SH-SY5Y (cell line): Measurements from ENCODE around the gene DNMT3A.

Experiments used
- GATA2 ChIP-seq: IDR thresholded peaks from 2 replicates; pipeline ENCODE4 v1.6.1; 2011; ENCODE audit warnings: mild to moderate bottlenecking, low read depth, low read length
- GATA3 ChIP-seq: IDR thresholded peaks from 2 replicates; pipeline ENCODE4 v1.6.1; 2011; ENCODE audit warnings: low read depth, mild to moderate bottlenecking, low read length, moderate library complexity

The DNMT3A gene

DNA sequence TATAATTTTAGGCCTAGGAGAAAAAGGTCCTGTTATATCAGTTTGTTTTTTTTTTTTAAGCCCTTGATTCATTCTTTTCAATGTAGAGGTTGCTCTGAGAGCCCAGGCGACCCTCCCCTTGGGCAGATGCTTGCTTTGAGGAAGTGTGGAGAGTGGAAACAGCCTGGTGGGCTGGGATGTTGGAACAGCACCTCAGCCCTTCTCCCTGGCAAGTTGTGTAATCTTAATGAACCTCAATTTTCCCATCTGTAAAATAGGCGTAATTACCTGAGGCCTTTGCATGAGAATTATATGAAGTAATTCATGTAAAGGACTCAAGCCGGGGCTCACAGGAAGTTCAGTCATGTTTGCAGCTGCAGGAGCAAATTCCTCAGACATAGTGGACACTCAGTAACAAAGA is 123.6 kb downstream of the DNMT3A start:
- TF ChIP-seq GATA2 (no peak), GATA3 (no peak)

- TF ChIP-seq GATA2 (no peak), GATA3 (no peak)
These were observed 125.6 kb downstream of the DNMT3A start for GRCh38 chr2:25215948-25216679.

DNA sequence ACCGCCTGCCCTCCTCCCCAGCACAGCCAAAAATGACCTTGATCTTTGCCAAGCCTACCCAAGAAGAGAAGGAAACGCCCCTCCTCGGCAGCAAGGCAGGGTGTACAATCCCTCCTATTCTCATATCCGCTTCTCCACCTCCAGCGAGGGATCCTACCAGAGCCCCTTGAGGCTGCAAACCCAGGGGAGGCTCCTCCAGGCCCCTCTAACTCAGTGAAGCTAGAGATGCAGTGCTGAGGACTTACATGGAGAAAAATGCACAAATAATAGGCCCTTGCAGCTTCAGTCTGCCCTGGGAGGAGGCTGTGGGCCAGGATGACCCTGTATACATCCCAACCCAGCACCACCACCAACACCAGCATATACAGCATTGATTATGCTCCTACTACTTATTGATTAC is 126.5 kb downstream of the DNMT3A start:
- TF ChIP-seq GATA3 (no peak), GATA2 (no peak)

DNA sequence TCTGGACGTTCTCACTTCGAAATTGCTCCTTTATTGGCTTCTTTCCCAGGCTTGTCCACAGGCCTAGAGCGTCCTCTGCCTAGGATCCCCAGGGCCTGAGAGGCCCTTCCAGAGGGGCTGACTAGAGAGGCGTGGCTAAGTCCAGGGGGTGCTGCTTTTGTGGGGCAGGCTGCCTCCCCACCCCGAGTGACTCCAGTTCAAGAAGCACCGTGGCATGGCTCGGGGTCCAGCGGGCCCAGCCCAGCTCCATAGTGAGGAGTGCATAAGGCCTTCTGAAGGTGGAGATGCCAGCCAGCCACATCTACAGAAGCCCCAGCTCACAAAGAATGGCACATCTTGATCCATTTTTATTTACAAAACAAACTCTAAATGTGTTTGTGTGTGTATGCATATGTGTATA is 128.5 kb downstream of the DNMT3A start:
- TF ChIP-seq GATA3 (no peak), GATA2 (no peak)

DNA sequence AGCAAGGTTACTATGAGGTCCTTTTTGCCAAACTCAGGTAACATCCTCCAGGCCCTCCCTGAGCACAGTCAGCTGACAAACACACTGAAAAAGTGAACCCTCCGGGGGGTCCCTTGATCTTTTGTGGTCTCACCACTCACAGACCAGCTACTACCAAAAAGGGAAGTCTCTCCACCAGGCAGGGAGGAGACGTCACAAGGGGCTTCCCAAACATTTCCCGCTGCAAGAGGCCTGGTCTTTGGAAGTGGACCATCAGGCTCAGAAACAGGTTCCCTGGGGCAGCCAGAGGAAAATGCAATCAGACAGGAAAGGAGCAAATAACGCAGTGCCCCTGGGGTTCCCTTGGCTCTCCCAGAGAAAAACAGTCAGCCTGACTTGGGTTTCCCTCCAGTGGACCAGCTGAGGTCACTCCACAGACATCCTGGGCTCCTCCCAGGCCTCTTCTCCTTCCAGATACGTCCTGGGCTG is 134.6 kb downstream of the DNMT3A start:
- TF ChIP-seq GATA2, result no peak
- no peak for TF ChIP-seq GATA3

DNA sequence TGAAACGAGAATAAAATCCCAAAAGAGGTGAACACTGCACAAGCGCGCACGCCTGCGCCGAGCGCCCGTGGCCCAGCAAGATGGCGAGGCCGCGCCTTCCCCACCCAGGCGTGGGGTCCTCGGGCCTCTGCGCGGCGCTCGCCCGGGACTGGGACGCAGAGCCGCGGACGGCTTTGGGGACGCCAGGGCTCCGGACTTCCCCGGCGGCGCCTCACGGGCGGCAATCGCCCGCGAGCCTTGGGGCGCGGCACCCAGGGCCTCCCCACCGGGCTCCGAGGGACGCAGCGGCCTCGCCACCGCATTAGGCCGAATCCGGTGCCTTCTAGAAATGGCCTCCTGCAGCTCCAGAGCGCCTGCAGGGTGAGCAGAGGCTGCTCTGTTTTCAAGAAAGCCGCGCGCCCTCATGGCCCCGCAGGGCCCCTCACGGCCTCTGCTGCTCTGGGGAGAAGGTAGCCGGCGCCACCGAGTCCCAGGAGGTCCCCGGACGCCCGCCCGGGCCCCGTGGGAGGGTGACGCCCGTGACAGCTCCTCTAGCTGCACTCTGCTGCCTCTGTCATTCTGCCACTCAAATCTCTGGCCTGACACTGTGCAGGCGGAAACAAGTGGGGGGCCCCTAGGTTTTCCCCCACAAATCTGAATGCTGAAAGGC is 137.4 kb downstream of the DNMT3A start:
- no peak for TF ChIP-seq GATA3
- TF ChIP-seq GATA2, result no peak

DNA sequence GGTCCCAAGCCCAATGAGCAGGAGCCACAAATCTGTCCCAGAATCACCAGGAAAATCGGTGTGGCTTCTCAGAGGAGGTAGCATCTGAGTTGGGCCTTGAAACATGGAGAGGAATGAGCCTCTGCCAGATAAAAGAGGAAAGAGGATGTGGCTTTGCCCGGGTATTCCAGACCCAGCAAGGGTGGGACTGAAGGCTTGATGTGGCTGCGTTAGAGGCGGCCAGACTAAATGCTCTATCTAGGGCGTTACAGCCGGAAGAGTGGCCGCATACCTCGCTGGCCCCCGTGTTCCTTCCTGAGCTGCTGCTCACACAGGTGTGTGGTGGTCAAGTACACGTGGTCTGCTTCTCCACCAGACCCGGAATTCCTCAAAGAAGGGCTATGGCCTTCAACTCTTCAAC is 139.4 kb downstream of the DNMT3A start:
- TF ChIP-seq GATA3 (no peak), GATA2 (no peak)

GRCh38 chr2:25201794-25202193 is 139.9 kb downstream of the DNMT3A start:
- no peak for TF ChIP-seq GATA2

- TF ChIP-seq GATA2, result no peak
- TF ChIP-seq GATA3, result no peak
These were observed 140.5 kb downstream of the DNMT3A start for GRCh38 chr2:25201265-25201664.

- no peak for TF ChIP-seq GATA3
- TF ChIP-seq GATA2, result no peak
These were observed 143.1 kb downstream of the DNMT3A start for GRCh38 chr2:25198576-25198975.

DNA sequence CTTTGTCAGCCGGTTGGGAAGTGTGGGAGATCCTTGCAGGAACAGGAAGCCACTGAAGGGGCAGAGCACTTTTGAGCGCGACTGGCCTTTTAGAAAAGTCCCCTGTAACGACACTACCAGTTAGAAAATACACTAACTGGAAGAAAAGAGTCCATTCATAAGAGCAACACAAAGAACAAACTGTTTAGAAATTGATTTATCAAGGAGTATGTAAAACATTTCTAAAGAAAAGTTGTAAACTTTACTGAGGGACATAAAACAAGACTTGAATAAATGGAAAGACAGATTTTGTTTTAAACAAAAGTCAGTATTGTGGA is 143.6 kb downstream of the DNMT3A start:
- no peak for TF ChIP-seq GATA3
- TF ChIP-seq GATA2, result no peak

DNA sequence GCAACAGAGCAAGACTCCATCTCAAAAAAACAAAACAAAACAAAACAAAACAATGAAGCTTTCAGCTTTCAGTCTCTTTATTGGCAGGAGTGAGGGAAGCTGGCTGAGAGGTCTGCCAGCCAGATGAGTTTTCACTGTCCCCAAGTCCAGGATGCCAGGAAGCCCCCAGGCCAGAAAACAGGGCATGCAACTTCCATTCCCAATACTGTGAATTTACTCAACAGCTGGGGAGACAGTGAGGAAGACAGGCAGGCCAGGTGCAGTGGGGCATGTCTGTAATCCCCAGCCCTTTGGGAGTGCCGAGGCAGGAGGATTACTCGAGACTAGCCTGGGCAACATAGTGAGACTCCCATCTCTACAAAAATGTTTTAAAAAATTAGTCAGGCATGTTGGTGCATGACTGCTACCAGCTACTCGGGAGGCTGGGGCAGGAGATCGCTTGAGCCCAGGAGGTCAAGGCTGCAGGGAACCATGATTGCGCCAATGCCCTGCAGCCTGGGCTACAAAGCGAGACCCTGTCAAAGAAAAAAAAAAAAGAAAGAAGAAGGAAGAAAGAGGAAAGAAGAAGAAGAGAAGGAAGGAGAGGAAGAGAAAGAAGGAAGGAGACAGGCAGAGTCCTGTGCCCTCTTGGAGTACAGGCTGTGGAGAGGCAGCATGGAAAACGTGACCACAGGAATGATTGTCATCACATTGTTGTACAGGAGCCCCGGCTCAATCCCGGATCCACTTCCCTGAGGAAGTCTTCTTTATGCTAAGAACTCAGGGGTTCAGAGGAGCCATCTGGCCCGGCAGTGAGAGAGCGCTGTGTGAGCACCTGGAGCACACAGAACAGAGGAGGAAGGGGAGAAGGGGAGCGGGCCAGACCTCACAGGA is 144.2 kb downstream of the DNMT3A start:
- TF ChIP-seq GATA3, result no peak
- no peak for TF ChIP-seq GATA2

GRCh38 chr2:25194576-25195122 is 147.1 kb downstream of the DNMT3A start:
- TF ChIP-seq GATA3, result no peak
- TF ChIP-seq GATA2, result no peak

DNA sequence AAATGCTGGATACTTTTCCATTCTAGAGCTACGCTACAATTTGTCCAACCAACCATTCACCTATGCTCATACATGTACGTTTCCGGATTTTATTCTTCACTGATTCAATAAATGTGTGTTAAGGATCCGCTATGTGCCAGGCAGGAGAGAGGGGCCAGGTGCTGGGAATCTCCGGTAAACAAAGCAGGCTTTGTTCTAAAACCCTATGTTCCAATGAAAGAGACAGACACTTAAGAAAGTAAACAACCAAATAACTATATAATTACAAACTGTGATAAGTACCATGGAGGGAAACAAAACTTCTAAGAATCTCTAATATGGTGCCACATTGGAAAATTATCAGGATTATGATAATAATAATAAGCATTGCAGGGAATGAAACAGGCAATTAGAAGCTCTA is 151.2 kb downstream of the DNMT3A start:
- TF ChIP-seq GATA3, result no peak
- TF ChIP-seq GATA2, result no peak
